B cell (primary cell): ENCODE data around the gene STAU1. TPM values are rescaled to one million over a fixed set of nuclear protein-coding genes. Genes with fewer than 3 reads are reported as not detected.

ENCODE experiments used
- ATAC-seq: fragments of 200-7000 bp; cut with Tn5 transposase; one replicate; pipeline ENCODE4 v1.10.0; 2021; ENCODE audit warnings: low read depth, mild to moderate bottlenecking, moderate number of reproducible peaks, moderate library complexity
- CTCF ChIA-PET: fragments of 350-600 bp; sonication (Branson Sonifier 250); formaldehyde crosslinking; loops from one replicate; lab custom pipeline; 2021; ENCODE audit warnings: antibody characterized with exemption, inconsistent platforms; lab: Charles Lee
- POLR2A ChIA-PET: fragments of 350-600 bp; sonication (Branson Sonifier 250); formaldehyde crosslinking; loops from one replicate; lab custom pipeline; 2021; ENCODE audit warnings: antibody characterized with exemption; lab: Charles Lee
- DNase-seq: peaks from one replicate; pipeline ENCODE4 v3.0.0; 2013
- H2AFZ ChIP-seq: 2 replicates; pipeline ENCODE4 v1.6.1; 2012; ENCODE audit warnings: mild to moderate bottlenecking, low read depth, low read length; ENCODE audit not compliant: insufficient read depth, poor library complexity, severe bottlenecking
- H3K27ac ChIP-seq, 2 donors: 1 replicate in 1 of 2; 2 replicates in 1 of 2; pipeline ENCODE4 v1.5.1; 2012 to 2013; ENCODE audit warnings: low read length in 2 of 2, mild to moderate bottlenecking in 2 of 2, moderate library complexity in 1 of 2
- H3K27me3 ChIP-seq, 4 experiments: fragments of 200-600 bp in 1 of 4; sonication (generic) in 1 of 4; replicated peaks in 1 of 4; 1 replicate in 2 of 4; 2 replicates in 2 of 4; pipeline versions ENCODE4 v1.6.1 to v1.7.0; 2013 to 2016; ENCODE audit warnings: low read length in 3 of 4, mild to moderate bottlenecking in 2 of 4, mixed read lengths in 1 of 4, moderate library complexity in 1 of 4; ENCODE audit not compliant: insufficient read depth in 4 of 4, control insufficient read depth in 3 of 4; ENCODE audit errors: control extremely low read depth in 1 of 4
- H3K36me3 ChIP-seq, 2 experiments: replicated peaks in 1 of 2; 1 replicate in 1 of 2; 2 replicates in 1 of 2; pipeline versions ENCODE4 v1.6.1 to v1.7.1; 2013; ENCODE audit warnings: low read length in 1 of 2; ENCODE audit not compliant: insufficient read depth in 2 of 2, control insufficient read depth in 1 of 2; ENCODE audit errors: control extremely low read depth in 1 of 2, extremely low read depth in 1 of 2
- H3K4me1 ChIP-seq, 2 donors: fragments of 200-600 bp in 1 of 2; sonication (generic) in 1 of 2; 1 replicate in 1 of 2; 2 replicates in 1 of 2; pipeline versions ENCODE4 v1.5.1 to v1.6.1; 2013 to 2017; ENCODE audit warnings: low read length in 2 of 2; ENCODE audit not compliant: control insufficient read depth in 2 of 2, insufficient read depth in 2 of 2
- H3K4me2 ChIP-seq: replicated peaks from 2 replicates; pipeline ENCODE3; 2012; ENCODE audit warnings: mild to moderate bottlenecking, low read depth, low read length; ENCODE audit not compliant: poor library complexity, severe bottlenecking
- H3K4me3 ChIP-seq, 5 experiments: fragments of 200-600 bp in 1 of 5; sonication (generic) in 1 of 5; 1 replicate in 3 of 5; 2 replicates in 2 of 5; pipeline versions ENCODE4 v1.5.1 to v1.7.0; 2011 to 2016; ENCODE audit warnings: low read length in 4 of 5, mild to moderate bottlenecking in 4 of 5, low read depth in 2 of 5, control low read depth in 1 of 5, moderate library complexity in 1 of 5; ENCODE audit not compliant: insufficient read depth in 1 of 5; ENCODE audit errors: control extremely low read depth in 1 of 5, extremely low read depth in 1 of 5
- H3K79me2 ChIP-seq: fragments of 200-600 bp; sonication (generic); one replicate; pipeline ENCODE4 v1.6.0; 2016; ENCODE audit warnings: low read length; ENCODE audit not compliant: control insufficient read depth, insufficient read depth
- H3K9ac ChIP-seq: fragments of 200-600 bp; sonication (generic); 2 replicates; pipeline ENCODE4 v1.6.1; 2017; ENCODE audit warnings: mild to moderate bottlenecking, low read length, moderate library complexity
- H3K9me3 ChIP-seq, 3 donors: one replicate each; pipeline versions ENCODE4 v1.6.1 to v1.7.1; 2013; ENCODE audit warnings: low read length in 2 of 3; ENCODE audit not compliant: control insufficient read depth in 2 of 3, insufficient read depth in 1 of 3; ENCODE audit errors: control extremely low read depth in 1 of 3
- H4K20me1 ChIP-seq: 2 replicates; pipeline ENCODE4 v1.6.0; 2012; ENCODE audit warnings: mild to moderate bottlenecking, low read length; ENCODE audit not compliant: insufficient read depth, control insufficient read depth, poor library complexity, severe bottlenecking
- H3K27ac Mint-ChIP-seq: one replicate; pipeline ENCODE4 v1.8.0; 2021; ENCODE audit warnings: mixed read lengths
- H3K27me3 Mint-ChIP-seq: one replicate; pipeline ENCODE4 v1.8.0; 2021; ENCODE audit warnings: mixed read lengths
- H3K4me1 Mint-ChIP-seq: one replicate; pipeline ENCODE4 v1.8.0; 2021; ENCODE audit warnings: mixed read lengths
- H3K4me3 Mint-ChIP-seq: one replicate; pipeline ENCODE4 v1.8.0; 2021; ENCODE audit warnings: mixed read lengths
- H3K9me3 Mint-ChIP-seq: one replicate; pipeline ENCODE4 v1.8.0; 2022; ENCODE audit warnings: mixed read lengths; ENCODE audit not compliant: insufficient read depth
- CTCF ChIP-seq: fragments of 200-600 bp; IDR thresholded peaks from one replicate; pipeline ENCODE4 v1.8.0; 2022; ENCODE audit warnings: antibody characterized with exemption, mild to moderate bottlenecking
- EZH2 ChIP-seq: IDR thresholded peaks from 2 replicates; pipeline ENCODE4 v1.6.1; 2012; ENCODE audit warnings: borderline replicate concordance, low read depth, mild to moderate bottlenecking, moderate library complexity, low read length; ENCODE audit not compliant: insufficient read depth, poor library complexity, severe bottlenecking
- WGBS: methylation state at CpG from one replicate; pipeline ENCODE4 v1.1.5; 2013; ENCODE audit warnings: missing lambda C conversion rate; ENCODE audit not compliant: insufficient coverage; 5-methylcytosine and 5-hydroxymethylcytosine counted together
- intact Hi-C: fragments of 100-400 bp; cut with micrococcal nuclease; formaldehyde crosslinking; loops from one replicate; pipeline ENCODE4 v1.10.0; 2022
- polyA plus RNA-seq: library from polyadenylated mRNA; depleted of rRNA; stranded (reverse); fragments of >200 nt; gene quantifications from 2 replicates; pipeline ENCODE4 v1.2.3, GENCODE V29; 2012
- total RNA-seq, 2 donors: library from RNA; stranded (reverse); fragments of 120-200 nt in 1 of 2; gene quantifications; 1 replicate in 1 of 2; 2 replicates in 1 of 2; pipeline versions ENCODE4 v1.2.3 to v1.2.4, GENCODE V29; 2013 to 2022

Gene STAU1
- total and polyA plus RNA-seq, 2 donors (not counting 1 experiment from before 2014, with no cell fraction given) = 15.4 to 42.9 TPM

- intact Hi-C loops = loop anchor here (10.0 kb wide), 1 partner anchor 1331 kb away; the partner anchor contains the start of gene PTPN1
- Histone ChIP-seq H2AFZ (no peak overlapping the region), H3K4me1 (peaks cover 22 to 31% of the 10 kb centered on the region in 2 donors), H3K4me2 (no peak overlapping the region), H3K36me3 (peaks cover 0 to 4% of the 10 kb centered on the region in 2 experiments), H3K4me3 (no peak overlapping the region), H3K9me3 (no peaks in the 10 kb centered on the region), H3K27ac (no peak overlapping the region), H3K9ac (no peak overlapping the region), H3K79me2 (peaks cover 91% of the 10 kb centered on the region), H4K20me1 (peaks cover 71% of the 10 kb centered on the region), H3K27me3 (no peaks in the 10 kb centered on the region)
- DNase-seq (no peak), ATAC-seq (no peak)
- Mint-ChIP-seq H3K27me3 (no peaks in the 10 kb centered on the region), H3K4me1 (peaks cover 68% of the 10 kb centered on the region), H3K9me3 (no peaks in the 10 kb centered on the region), H3K4me3 (no peak overlapping the region), H3K27ac (no peak overlapping the region)
- CTCF ChIA-PET = interaction anchor here (0.5 to 5.6 kb wide), 2 partner anchors 33 to 1768 kb away, joined by 3 to 22 read pairs; no protein-coding TSS in a partner anchor
- TF ChIP-seq CTCF (no peak), EZH2 (no peak)
- no CpG with 5 or more reads among the region's 3 CpGs for WGBS
- POLR2A ChIA-PET = no interaction called here
These were observed 4.7 kb downstream of the STAU1 start for GRCh38 chr20:49183444-49183843.

GRCh38 chr20:49181265-49181877, 6.8 kb downstream of the STAU1 start:
- Histone ChIP-seq H3K4me1 (peaks cover 13 to 21% of the 10 kb centered on the region in 2 donors), H3K27ac (no peak overlapping the region), H3K27me3 (no peaks in the 10 kb centered on the region), H4K20me1 (peaks cover 73% of the 10 kb centered on the region), H3K79me2 (peaks cover 100% of the 10 kb centered on the region), H3K9ac (no peak overlapping the region), H3K4me2 (peak overlapping the region; percentile 14), H3K9me3 (no peaks in the 10 kb centered on the region), H3K36me3 (peaks cover 0 to 13% of the 10 kb centered on the region in 2 experiments), H3K4me3 (no peak overlapping the region), H2AFZ (no peak overlapping the region)
- ATAC-seq = no peak
- no peaks in the 10 kb centered on the region for H3K9me3 Mint-ChIP-seq
- TF ChIP-seq CTCF (no peak), EZH2 (no peak)
- H3K27ac Mint-ChIP-seq = no peak overlapping the region
- 96% methylated on average over 4 of the region's 8 CpGs for WGBS
- no peaks in the 10 kb centered on the region for H3K27me3 Mint-ChIP-seq
- intact Hi-C loops = loop anchor here (10.0 kb wide), 1 partner anchor 1333 kb away; the partner anchor contains the start of gene PTPN1
- H3K4me3 Mint-ChIP-seq = no peak overlapping the region
- ChIA-PET POLR2A (no interaction called here), CTCF (interaction anchor here (1.0 to 5.6 kb wide), 2 partner anchors 35 to 49 kb away, joined by 6 to 22 read pairs; no protein-coding TSS in a partner anchor)
- peaks cover 59% of the 10 kb centered on the region for H3K4me1 Mint-ChIP-seq
- DNase-seq = no peak
